Astrocyte of the cerebellum (primary cell): ENCODE data around the gene NISCH.

Experiments
- DNase-seq: peaks from one replicate; pipeline ENCODE4 v3.0.0-alpha.2; 2011; ENCODE audit warnings: low read depth
- H3K4me3 ChIP-seq: 2 replicates; pipeline ENCODE4 v1.5.1; 2011; ENCODE audit warnings: mild to moderate bottlenecking, low read depth, low read length, moderate library complexity
- in situ Hi-C: cut with HindIII; loops from 2 replicates; pipeline ENCODE4 v1.10.0; 2017; ENCODE audit warnings: low sequenced_read_pairs
- TF ChIP-seq, protein P1 (sequence below): IDR thresholded peaks from 2 replicates; pipeline ENCODE4 v1.5.1; 2012; ENCODE audit warnings: low read length, low read depth, moderate library complexity, mild to moderate bottlenecking; ENCODE audit errors: missing control alignments

Gene NISCH

DNA sequence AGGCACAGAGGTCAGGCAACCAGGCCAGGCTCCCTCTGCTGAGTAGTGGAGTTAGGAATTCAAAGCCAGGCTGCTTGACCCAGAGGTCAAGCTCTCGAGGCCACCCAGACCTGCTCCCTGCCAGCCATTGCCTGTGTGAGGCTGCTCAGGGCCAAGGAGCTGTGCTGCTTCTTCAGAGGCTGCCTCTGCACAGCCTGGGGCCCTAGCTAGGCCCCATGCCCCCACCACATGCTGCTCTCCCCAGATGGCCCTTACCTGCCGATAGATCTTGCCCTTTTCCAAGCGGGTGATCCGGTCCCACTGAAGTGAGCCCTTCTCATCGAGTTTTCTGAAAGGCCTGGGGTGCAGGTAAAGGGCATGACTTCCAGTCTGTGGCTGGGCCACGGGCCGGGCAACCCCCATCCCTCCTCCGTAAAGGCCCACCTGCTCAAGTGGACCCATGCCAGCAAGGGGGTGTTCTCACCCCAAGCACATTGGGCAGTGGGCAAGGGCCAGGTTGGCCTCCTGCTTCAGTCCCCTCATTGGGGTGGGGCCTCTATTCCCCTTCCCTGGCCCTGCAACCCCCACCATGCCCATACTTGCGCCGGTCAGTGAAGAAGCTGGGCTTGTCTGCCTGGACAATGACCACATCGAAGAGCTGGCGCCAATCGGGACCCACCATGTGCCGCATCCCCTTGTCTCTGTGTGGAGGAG, 71.8 kb downstream of the NISCH start:
- no peak overlapping the region for H3K4me3 ChIP-seq
- in situ Hi-C loops = no loop called here
- DNase-seq = no peak
- TF ChIP-seq, protein P1, sequence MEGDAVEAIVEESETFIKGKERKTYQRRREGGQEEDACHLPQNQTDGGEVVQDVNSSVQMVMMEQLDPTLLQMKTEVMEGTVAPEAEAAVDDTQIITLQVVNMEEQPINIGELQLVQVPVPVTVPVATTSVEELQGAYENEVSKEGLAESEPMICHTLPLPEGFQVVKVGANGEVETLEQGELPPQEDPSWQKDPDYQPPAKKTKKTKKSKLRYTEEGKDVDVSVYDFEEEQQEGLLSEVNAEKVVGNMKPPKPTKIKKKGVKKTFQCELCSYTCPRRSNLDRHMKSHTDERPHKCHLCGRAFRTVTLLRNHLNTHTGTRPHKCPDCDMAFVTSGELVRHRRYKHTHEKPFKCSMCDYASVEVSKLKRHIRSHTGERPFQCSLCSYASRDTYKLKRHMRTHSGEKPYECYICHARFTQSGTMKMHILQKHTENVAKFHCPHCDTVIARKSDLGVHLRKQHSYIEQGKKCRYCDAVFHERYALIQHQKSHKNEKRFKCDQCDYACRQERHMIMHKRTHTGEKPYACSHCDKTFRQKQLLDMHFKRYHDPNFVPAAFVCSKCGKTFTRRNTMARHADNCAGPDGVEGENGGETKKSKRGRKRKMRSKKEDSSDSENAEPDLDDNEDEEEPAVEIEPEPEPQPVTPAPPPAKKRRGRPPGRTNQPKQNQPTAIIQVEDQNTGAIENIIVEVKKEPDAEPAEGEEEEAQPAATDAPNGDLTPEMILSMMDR = no peak

DNA sequence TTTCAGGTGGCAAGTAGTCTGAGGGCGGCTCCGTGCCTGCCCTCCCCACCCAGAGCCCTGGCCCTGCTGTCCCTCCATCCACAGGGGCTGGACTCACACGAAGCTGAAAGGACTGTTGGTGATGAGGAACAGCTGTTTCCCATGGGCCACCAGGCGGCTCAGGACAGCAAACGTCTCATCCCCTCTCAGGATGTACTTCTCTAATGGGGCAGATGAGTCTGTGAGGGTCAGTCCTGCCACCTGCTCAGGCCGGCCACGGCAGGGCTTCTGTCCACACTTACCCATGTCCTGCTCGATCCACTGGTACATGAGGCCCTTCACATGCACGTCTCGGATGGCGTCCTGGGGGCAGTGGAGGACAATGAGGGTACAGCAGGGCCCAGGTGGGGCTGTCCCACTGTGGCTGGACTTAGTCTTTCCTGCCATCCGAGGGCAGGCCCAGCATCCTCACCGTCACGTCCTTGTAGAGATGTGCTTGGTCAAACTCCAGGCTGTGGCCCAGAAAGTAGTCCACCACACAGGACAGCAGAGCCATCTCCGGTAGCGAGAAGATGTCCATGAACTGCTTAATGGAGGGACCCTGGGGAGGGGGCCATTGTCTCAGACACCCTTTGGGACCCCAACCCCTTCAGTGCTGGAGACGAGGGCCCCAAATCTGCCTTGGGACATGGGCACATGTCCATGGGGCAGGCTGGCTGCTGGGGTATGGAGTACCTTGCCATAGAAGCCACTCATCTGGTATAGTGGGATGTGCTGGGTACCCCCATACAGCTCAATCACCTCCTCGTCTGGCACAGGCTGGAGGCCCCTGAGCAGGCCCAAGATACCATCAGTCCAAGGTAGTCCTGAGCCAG, 72.6 kb downstream of the NISCH start:
- in situ Hi-C loops = no loop called here
- TF ChIP-seq, protein P1 = no peak
- DNase-seq = no peak
- no peak overlapping the region for H3K4me3 ChIP-seq

DNA sequence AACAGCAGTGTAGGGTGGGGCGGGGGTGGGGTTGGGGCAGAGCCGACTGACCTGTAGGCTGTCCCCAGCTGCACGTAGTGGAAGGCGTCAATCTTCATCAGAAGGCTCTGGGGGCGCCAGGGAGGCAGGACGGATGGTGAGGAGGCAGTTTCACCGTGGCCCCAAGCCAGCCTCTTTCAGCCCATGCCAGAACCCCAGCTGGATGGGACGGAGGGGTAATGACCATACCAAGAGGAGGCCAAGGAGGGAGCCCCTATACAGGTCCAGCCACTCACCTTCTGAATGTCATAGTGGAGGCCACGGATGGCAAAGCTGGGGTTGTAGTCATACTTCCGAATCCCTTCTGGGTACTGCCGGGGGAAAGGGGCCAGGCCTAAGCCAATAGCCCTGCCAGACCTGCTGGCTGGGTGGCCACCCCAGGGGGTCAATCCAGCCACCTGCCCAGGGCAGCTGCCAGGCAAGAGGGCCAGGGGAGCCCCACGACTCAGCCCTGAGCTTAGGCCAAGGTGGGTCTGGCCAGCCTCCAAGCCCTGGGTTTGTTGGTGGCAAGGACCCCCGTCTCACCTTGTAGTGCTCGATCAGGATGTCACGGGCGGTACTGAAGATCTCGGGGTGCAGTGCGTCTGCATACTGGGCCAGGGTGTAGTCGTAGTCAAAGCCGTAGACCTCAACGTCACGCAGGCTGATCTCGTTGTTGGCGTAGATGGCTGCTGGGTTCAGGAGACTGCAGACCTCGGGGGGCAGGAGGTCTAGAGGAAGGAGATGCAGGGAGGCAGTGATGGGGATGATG, 73.4 kb downstream of the NISCH start:
- DNase-seq = no peak
- TF ChIP-seq, protein P1 = no peak
- in situ Hi-C loops = no loop called here
- no peak overlapping the region for H3K4me3 ChIP-seq

DNA sequence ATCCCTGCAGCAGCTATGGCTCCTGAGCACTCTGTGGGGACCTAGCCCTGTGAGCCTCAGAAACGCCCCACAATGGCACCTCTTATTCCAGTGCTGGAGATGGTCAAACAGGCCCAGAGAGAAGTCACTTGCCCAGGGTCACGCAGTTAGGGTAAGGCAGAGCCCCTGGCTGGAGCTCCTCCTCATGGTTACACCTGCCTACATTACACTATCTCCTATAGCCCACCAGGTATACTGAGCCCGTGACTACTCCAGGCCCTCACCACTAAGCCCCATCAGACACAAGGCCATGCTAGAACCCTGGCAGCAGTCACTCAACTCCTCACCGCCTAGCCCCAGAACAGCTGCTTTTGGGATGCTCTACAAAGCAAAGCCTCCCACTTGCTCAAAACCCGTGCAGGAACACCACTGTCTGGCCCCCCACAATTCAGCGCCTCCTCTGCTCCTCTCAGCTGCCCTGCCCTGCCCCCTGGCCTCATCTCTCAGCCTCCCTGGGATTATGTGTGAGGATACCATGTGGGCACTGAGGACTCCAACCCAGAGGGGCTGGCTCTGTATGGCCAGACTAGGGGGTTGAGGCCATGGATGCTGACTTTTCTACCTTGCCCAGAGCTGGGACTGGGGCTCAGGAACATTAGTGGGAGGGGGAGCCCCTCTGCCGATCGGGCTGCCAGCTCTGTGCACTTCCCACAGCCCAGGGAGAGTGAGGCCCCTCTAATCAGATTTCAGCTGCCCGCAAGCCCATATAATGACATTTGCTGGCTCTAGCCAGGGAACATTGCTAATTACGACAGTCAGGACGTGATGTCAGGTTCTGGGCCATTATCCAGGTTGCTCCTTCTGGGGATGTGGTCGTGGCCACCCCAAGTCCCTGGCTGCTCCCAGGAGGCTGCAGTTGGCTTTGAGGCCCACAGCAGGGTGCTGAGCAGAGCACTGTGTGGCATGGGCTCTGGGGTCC, 74.3 kb downstream of the NISCH start:
- peak; percentile 42 for DNase-seq
- TF ChIP-seq, protein P1 = no peak
- in situ Hi-C loops = no loop called here
- no peak overlapping the region for H3K4me3 ChIP-seq

DNA sequence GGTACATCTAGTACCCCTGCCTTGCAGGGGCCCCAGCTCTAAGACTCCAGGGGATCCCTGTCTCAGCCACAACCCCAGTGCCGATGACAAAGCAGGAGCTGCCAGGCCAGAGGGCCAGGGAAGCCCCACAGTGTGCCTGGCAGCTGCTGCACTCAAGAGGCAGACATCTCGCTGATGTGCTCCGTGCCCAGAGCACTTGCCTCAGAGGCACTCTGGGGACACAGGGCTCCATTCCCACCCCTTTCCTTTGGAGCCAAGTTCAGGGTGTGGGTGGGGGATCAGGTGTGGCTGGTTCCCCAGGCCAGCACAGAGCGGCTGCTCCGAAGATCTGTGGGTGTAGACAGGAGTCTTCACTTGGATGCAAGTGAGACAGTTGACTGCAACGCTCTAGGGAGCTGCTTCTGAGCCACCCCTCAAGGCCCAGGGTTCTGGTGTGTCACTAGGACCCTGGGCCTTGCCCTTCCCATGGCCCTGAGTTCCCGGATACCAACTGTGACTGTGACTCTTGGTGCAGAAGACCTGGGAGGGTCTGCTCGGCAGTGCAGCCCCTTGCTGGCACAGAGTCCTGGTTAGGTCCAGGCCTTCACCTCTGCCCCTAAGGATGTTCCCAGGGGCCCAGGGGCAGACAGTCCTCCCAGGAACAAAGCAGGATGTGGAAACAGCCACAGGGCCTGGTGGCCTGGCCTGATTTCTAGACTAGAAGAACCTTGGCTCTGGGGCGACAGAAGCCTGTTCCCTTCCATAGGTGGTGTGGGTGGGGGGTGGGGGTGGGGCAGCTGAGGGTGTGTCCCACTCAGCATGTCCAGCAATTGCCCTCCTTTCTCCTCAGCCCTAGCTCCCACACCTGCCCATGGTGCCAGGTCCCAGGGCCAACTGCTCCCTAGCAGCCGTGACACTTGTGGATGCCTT, 75.8 kb downstream of the NISCH start:
- in situ Hi-C loops = no loop called here
- H3K4me3 ChIP-seq = no peak overlapping the region
- TF ChIP-seq, protein P1 = no peak
- DNase-seq = no peak
